H1 (cell line): Measurements from ENCODE around the gene SCAF1.

Experiments used
- CBX5 ChIP-seq: fragments of 300-800, 300-1000 bp; sonication (generic); IDR thresholded peaks from 2 replicates; pipeline ENCODE4 v1.7.1; 2016; ENCODE audit warnings: antibody characterized with exemption, low read length, low read depth
- EP300 ChIP-seq, 2 experiments: IDR thresholded peaks; 1 replicate in 1 of 2; 2 replicates in 1 of 2; pipeline ENCODE4 v1.6.1; 2011 to 2012; ENCODE audit warnings: low read depth in 2 of 2, low read length in 2 of 2, mild to moderate bottlenecking in 2 of 2, borderline replicate concordance in 1 of 2, inconsistent platforms in 1 of 2, moderate library complexity in 1 of 2
- NANOG ChIP-seq: IDR thresholded peaks from 2 replicates; pipeline ENCODE4 v1.6.1; 2011; ENCODE audit warnings: low read length, low read depth, mild to moderate bottlenecking, inconsistent platforms; ENCODE audit not compliant: insufficient read depth, poor library complexity, severe bottlenecking
- PHF8 ChIP-seq: fragments of 200-600 bp; sonication (generic); conservative IDR thresholded peaks from 2 replicates; pipeline ENCODE4 v1.7.1; 2012; ENCODE audit warnings: low read depth, mild to moderate bottlenecking, inconsistent platforms, low read length, moderate library complexity
- POLR2AphosphoS5 ChIP-seq: IDR thresholded peaks from 2 replicates; pipeline ENCODE4 v1.6.1; 2011; ENCODE audit warnings: low read depth, low read length
- RAD21 ChIP-seq, 2 experiments: IDR thresholded peaks in 1 of 2; conservative IDR thresholded peaks in 1 of 2; 2 replicates each; pipeline ENCODE4 v1.6.1; 2011; ENCODE audit warnings: low read depth in 2 of 2, low read length in 2 of 2, improper control_type of control experiment in 1 of 2, inconsistent platforms in 1 of 2, mild to moderate bottlenecking in 1 of 2, moderate library complexity in 1 of 2
- RXRA ChIP-seq: IDR thresholded peaks from 2 replicates; pipeline ENCODE4 v1.6.1; 2011; ENCODE audit warnings: low read depth, mild to moderate bottlenecking, low read length, moderate library complexity; ENCODE audit not compliant: insufficient read depth
- TEAD4 ChIP-seq: IDR thresholded peaks from 2 replicates; pipeline ENCODE4 v1.6.1; 2012; ENCODE audit warnings: low read depth, low read length, inconsistent platforms, mixed read lengths
- TF ChIP-seq, protein P1 (sequence below), 3 experiments: IDR thresholded peaks; 1 replicate in 2 of 3; 2 replicates in 1 of 3; pipeline versions ENCODE4 v1.5.1 to v1.6.1; 2011; ENCODE audit warnings: low read length in 3 of 3, mild to moderate bottlenecking in 3 of 3, inconsistent platforms in 2 of 3, low read depth in 1 of 3, moderate library complexity in 1 of 3; ENCODE audit not compliant: insufficient read depth in 1 of 3; ENCODE audit errors: control extremely low read depth in 1 of 3

GRCh38 chr19:49616945-49617344 lies 25.1 kb upstream of the SCAF1 start:
- TF ChIP-seq EP300 (IDR thresholded peaks at IDR 0.05; ENCODE audit: borderline replicate concordance in 1 of 2, low read depth in 2 of 2, low read length in 2 of 2) (no peak), NANOG (no peak), POLR2AphosphoS5 (no peak), PHF8 (no peak), RAD21 (IDR thresholded peaks at IDR 0.05 in 1 of 2, conservative IDR thresholded peaks at IDR 0.05 in 1 of 2; ENCODE audit: low read depth in 2 of 2, low read length in 2 of 2) (no peak), RXRA (no peak), TEAD4 (no peak), CBX5 (no peak)
- TF ChIP-seq, protein P1, sequence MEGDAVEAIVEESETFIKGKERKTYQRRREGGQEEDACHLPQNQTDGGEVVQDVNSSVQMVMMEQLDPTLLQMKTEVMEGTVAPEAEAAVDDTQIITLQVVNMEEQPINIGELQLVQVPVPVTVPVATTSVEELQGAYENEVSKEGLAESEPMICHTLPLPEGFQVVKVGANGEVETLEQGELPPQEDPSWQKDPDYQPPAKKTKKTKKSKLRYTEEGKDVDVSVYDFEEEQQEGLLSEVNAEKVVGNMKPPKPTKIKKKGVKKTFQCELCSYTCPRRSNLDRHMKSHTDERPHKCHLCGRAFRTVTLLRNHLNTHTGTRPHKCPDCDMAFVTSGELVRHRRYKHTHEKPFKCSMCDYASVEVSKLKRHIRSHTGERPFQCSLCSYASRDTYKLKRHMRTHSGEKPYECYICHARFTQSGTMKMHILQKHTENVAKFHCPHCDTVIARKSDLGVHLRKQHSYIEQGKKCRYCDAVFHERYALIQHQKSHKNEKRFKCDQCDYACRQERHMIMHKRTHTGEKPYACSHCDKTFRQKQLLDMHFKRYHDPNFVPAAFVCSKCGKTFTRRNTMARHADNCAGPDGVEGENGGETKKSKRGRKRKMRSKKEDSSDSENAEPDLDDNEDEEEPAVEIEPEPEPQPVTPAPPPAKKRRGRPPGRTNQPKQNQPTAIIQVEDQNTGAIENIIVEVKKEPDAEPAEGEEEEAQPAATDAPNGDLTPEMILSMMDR (IDR thresholded peaks at IDR 0.05; ENCODE audit: control extremely low read depth in 1 of 3, insufficient read depth in 1 of 3, low read depth in 1 of 3, low read length in 3 of 3) = no peak
